ENCODE data around the gene ZIC5. TPM values are rescaled to one million over a fixed set of nuclear protein-coding genes. Genes with fewer than 3 reads are reported as not detected.

The ZIC5 gene
- total RNA-seq, 6 experiments from 2014 or later, result not detected

DNA sequence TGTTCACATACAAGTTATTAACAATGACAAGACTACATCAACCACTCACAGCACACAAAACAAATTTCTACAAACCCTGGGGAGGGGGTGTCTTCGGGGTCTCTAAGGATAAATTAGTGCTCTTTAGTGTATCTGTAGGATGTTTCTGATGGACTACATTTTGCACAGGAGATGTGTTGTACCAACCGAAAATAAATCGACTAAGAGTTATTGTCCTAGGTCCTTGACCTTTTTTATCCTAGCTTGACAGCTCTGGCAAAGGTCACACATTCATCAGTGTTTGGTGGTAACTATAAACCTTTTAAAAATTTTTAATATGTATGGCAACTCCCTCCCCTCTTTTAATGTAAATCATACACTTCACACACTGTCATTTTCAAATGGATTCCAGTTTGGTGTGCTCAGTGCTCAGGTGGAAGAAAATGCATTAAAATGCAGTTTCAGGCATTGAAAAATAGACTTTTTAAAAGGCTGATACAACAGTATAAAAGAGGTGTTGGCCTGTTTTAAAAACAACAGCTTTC lies 7.7 kb downstream of the ZIC5 start:
- DNase-seq, result no peak
- Mint-ChIP-seq H3K27ac (no peak overlapping the region), H3K27me3 (ENCODE audit: insufficient read depth) (peaks cover 28% of the 10 kb centered on the region), H3K4me3 (no peak overlapping the region), H3K4me1 (ENCODE audit: low read depth) (no peaks in the 10 kb centered on the region; the same call in 1 of the 2 replicates), H3K36me3 (ENCODE audit: low read depth) (no peaks in the 10 kb centered on the region), H3K9me3 (no peaks in the 10 kb centered on the region)
- no peak for TF ChIP-seq CTCF (IDR thresholded peaks at IDR 0.05)

DNA sequence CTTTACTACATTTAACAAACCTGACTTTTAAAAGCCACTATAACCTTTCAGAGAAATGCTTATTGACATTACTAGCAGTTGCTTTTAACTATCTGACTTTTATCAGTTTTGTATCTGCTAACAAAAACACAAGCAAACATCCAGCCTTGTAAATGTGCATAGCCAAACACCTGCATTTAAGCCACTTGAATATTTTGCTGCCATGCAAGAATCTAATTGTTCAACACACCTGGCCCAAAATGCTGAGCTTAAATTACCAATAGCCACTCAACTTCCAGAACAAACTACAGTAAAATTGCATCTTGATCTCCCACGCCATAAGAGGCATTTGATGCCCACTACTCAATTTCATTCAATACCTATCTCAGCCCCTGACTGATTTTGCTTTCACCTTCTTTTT lies 9.3 kb downstream of the ZIC5 start:
- H3K9me3 Mint-ChIP-seq, result no peaks in the 10 kb centered on the region
- H3K4me1 Mint-ChIP-seq (ENCODE audit: low read depth), result no peaks in the 10 kb centered on the region; the same call in 1 of the 2 replicates
- H3K27me3 Mint-ChIP-seq (ENCODE audit: insufficient read depth), result peaks cover 36% of the 10 kb centered on the region

GRCh38 chr13:99961636-99962035 lies 9.9 kb downstream of the ZIC5 start:
- Mint-ChIP-seq H3K27me3 (ENCODE audit: insufficient read depth) (peaks cover 42% of the 10 kb centered on the region), H3K4me3 (no peak overlapping the region), H3K36me3 (ENCODE audit: low read depth) (no peaks in the 10 kb centered on the region), H3K4me1 (ENCODE audit: low read depth) (peaks cover 2% of the 10 kb centered on the region; the same call in 1 of the 2 replicates), H3K27ac (no peak overlapping the region), H3K9me3 (no peaks in the 10 kb centered on the region)
- no peak for TF ChIP-seq CTCF (IDR thresholded peaks at IDR 0.05)
- no peak for DNase-seq

More for the DNA sequence above, 9.3 kb downstream of the ZIC5 start:
- no peak overlapping the region for H3K4me3 Mint-ChIP-seq
- no peak for DNase-seq
- TF ChIP-seq CTCF (IDR thresholded peaks at IDR 0.05), result no peak
- no peaks in the 10 kb centered on the region for H3K36me3 Mint-ChIP-seq (ENCODE audit: low read depth)
- no peak overlapping the region for H3K27ac Mint-ChIP-seq

DNA sequence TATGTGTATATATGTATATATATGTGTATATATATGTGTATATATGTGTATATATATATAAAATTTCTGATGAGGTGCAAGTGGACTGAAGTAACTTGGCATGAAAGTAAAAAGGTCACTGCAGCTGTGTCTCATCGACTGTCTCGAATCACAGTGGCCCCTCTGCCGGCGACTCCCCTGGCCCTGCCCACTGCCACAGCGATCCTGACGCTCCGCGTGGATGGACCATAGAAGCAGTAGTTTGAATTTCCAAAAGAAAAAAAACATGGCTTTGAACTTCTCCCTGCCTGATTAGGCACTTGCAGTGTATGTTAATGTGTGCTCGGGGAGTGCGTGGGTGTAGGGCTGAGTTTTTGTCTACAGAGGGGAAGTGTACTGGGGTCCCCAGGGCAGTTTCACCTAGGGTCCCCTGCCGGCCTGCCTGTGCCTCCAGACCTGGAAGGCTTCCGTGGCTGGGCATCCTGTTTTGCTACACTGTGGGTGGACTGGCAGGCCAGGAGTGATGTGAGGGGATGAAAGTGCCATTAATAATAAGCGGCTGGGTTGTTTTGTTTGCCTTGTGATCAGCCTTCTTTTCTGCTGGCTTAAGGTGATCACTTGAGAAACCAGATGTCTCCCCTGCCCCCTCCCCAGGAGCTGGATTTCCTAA lies 10.8 kb downstream of the ZIC5 start:
- Mint-ChIP-seq H3K27ac (no peak overlapping the region), H3K27me3 (ENCODE audit: insufficient read depth) (peaks cover 47% of the 10 kb centered on the region), H3K4me1 (ENCODE audit: low read depth) (peaks cover 11% of the 10 kb centered on the region; the same call in 1 of the 2 replicates), H3K9me3 (no peaks in the 10 kb centered on the region), H3K36me3 (ENCODE audit: low read depth) (no peaks in the 10 kb centered on the region), H3K4me3 (no peak overlapping the region)
- no peak for DNase-seq
- TF ChIP-seq CTCF (IDR thresholded peaks at IDR 0.05), result no peak

DNA sequence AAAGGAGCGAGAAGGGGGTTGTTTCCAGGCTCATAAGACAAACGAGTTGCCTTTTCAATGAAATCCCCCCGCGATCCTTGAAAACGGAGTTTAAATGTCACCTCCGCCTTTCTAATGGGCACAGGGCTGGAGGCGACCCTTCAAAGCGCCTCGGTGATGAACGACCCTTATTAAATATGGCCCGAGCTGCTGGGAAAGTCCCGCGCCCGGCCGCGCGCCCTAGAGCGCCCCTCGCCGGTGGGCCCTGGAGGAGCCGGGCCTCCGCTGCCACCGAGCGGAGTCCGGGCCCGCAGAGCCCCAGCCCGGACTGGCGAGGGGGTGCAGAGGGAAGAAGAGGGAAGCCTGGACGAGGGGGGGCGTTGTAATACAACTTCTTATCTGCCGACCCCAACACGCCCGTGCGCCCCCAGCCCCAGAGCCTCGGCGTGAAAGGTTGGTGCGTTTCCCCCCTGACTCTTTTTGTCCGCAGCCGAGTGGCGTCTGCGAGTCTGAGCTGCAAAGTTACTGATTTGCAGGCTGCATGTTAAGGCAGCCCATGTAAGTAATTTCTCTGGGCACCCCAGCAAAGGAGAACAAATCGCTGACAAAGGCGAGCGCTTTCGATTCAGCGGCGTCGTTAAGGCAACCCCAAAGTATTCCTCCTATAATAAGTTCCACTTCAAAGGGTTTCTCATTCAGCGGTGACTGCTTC lies 11.9 kb downstream of the ZIC5 start:
- Mint-ChIP-seq H3K27ac (no peak overlapping the region), H3K4me3 (peak overlapping the region; percentile 34; the same call in 1 of the 2 replicates), H3K9me3 (no peaks in the 10 kb centered on the region), H3K27me3 (ENCODE audit: insufficient read depth) (peaks cover 47% of the 10 kb centered on the region), H3K36me3 (ENCODE audit: low read depth) (no peaks in the 10 kb centered on the region), H3K4me1 (ENCODE audit: low read depth) (peaks cover 11% of the 10 kb centered on the region; the same call in 1 of the 2 replicates)
- TF ChIP-seq CTCF (IDR thresholded peaks at IDR 0.05), result 0 out of 2 replicates have a peak, but pooled peaks have one; percentile 6
- no peak for DNase-seq
